Ascending aorta (tissue), 2 donors: Measurements from ENCODE around the gene RFX7. TPM values are rescaled to one million over a fixed set of nuclear protein-coding genes. Genes with fewer than 3 reads are reported as not detected.

Experiments
- DNase-seq, 2 donors: peaks; one replicate each; pipeline ENCODE4 v3.0.0-alpha.2; 2019; ENCODE audit warnings: low spot score in 2 of 2
- H3K27ac ChIP-seq, 2 donors: fragments of 200-600 bp; sonication (generic); one replicate each; pipeline ENCODE4 v1.5.1; 2016 to 2017; ENCODE audit warnings: mild to moderate bottlenecking in 1 of 2
- H3K27me3 ChIP-seq: fragments of 200-600 bp; sonication (generic); one replicate; pipeline ENCODE4 v1.5.1; 2017
- H3K36me3 ChIP-seq, 2 donors: fragments of 200-600 bp; sonication (generic); one replicate each; pipeline ENCODE4 v1.5.1; 2016
- H3K4me1 ChIP-seq, 2 donors: fragments of 200-600 bp; sonication (generic); one replicate each; pipeline ENCODE4 v1.5.1; 2016 to 2017; ENCODE audit warnings: mild to moderate bottlenecking in 1 of 2
- H3K4me3 ChIP-seq, 2 donors: fragments of 200-600 bp; sonication (generic); one replicate each; pipeline ENCODE4 v1.5.1; 2016 to 2017; ENCODE audit warnings: mild to moderate bottlenecking in 1 of 2
- H3K9me3 ChIP-seq, 2 donors: fragments of 200-600 bp; sonication (generic); one replicate each; pipeline ENCODE4 v1.5.1; 2016
- CTCF ChIP-seq, 3 experiments: fragments of 200-600 bp in 2 of 3; fragments of 450-650 bp in 1 of 3; sonication (generic) in 2 of 3; IDR thresholded peaks; one replicate each; pipeline ENCODE4 v1.5.1; 2016 to 2019; ENCODE audit warnings: antibody characterized with exemption in 3 of 3, mild to moderate bottlenecking in 1 of 3, moderate library complexity in 1 of 3
- intact Hi-C: fragments of 100-400 bp; cut with DNase I; formaldehyde crosslinking; loops from one replicate; pipeline ENCODE4 v1.15.1; 2023
- total RNA-seq: library from RNA; depleted of rRNA; stranded (reverse); fragments of >200 nt; gene quantifications from one replicate; pipeline ENCODE4 v1.1.0, GENCODE V29; 2016

Gene RFX7
- total RNA-seq, 1 donor from 2014 or later, result 14.2 TPM

- no peaks in the 10 kb centered on the region for H3K36me3 ChIP-seq
- no peak overlapping the region for H3K4me3 ChIP-seq
- H3K27me3 ChIP-seq, result no peaks in the 10 kb centered on the region
- DNase-seq, result no peak
- peaks cover 5% of the 10 kb centered on the region in 2 donors for H3K4me1 ChIP-seq
- no peaks in the 10 kb centered on the region for H3K9me3 ChIP-seq
- no peak overlapping the region for H3K27ac ChIP-seq
- TF ChIP-seq CTCF (IDR thresholded peaks at IDR 0.05), result no peak
- intact Hi-C loops, result no loop called here
These were observed 205.7 kb downstream of the RFX7 start for GRCh38 chr15:56038015-56038414.

Other genes starting within 250 kb of the RFX7 start
- 12.5 TPM for gene TEX9, start 121.5 kb upstream of the RFX7 start, total RNA-seq
- gene MNS1, start 221.3 kb upstream of the RFX7 start, total RNA-seq, result 0.43 TPM